GM12878 (cell line): ENCODE data around the gene CCDC141. TPM values are rescaled to one million over a fixed set of nuclear protein-coding genes. Genes with fewer than 3 reads are reported as not detected.

Experiments
- ATAC-seq: fragments of 200-7000 bp; cut with Tn5 transposase; 3 replicates; pipeline ENCODE4 v1.9.1; 2020; ENCODE audit warnings: mild to moderate bottlenecking, moderate library complexity
- BruUV-seq: library from RNA; stranded (reverse); fragments of 400-500 nt; replicated peaks from 2 replicates; lab custom pipeline; 2021; lab: Mats Ljungman, UMichigan
- CTCF ChIA-PET: fragments of 300-600 bp; sonication (Branson Sonifier 250); formaldehyde crosslinking; extraction: SDS; loops from one replicate; lab custom pipeline; 2021; ENCODE audit warnings: inconsistent platforms; lab: Yijun Ruan, JAX
- POLR2A ChIA-PET: fragments of 350-600 bp; formaldehyde crosslinking; extraction: SDS; loops from one replicate; lab custom pipeline; 2021; ENCODE audit warnings: inconsistent platforms; lab: Charles Lee
- RAD21 ChIA-PET: fragments of 300-600 bp; sonication (Branson Sonifier 250); formaldehyde crosslinking; loops from one replicate; lab custom pipeline; 2023; ENCODE audit warnings: antibody characterized with exemption; ENCODE audit not compliant: unreplicated experiment; lab: Charles Lee
- SMC1A ChIA-PET: fragments of 300-600 bp; sonication (Branson Sonifier 250); formaldehyde crosslinking; loops from one replicate; lab custom pipeline; 2023; ENCODE audit not compliant: unreplicated experiment, uncharacterized antibody; lab: Charles Lee
- DNase-seq: peaks from one replicate; pipeline ENCODE4 v3.0.0-alpha.2; 2011; ENCODE audit warnings: low read depth, low spot score
- FAIRE-seq: peaks from 3 replicates; lab custom pipeline; 2011; peaks lifted over from hg19 to GRCh38; lab: Jason Lieb, UNC
- H2AFZ ChIP-seq: 2 replicates; pipeline ENCODE4 v1.6.0; 2011; ENCODE audit warnings: low read depth, low read length, control low read depth; ENCODE audit not compliant: control insufficient read depth
- H3K27ac ChIP-seq: 2 replicates; pipeline ENCODE4 v1.5.1; 2011; ENCODE audit warnings: control low read depth; ENCODE audit not compliant: control insufficient read depth, insufficient read depth
- H3K27me3 ChIP-seq, 2 experiments: replicated peaks in 1 of 2; 2 replicates each; pipeline versions ENCODE4 v1.6.0 to v1.6.1; 2011; ENCODE audit warnings: low read length in 1 of 2; ENCODE audit not compliant: control insufficient read depth in 2 of 2, insufficient read depth in 2 of 2
- H3K36me3 ChIP-seq, 2 experiments: 2 replicates each; pipeline ENCODE4 v1.5.1; 2011; ENCODE audit warnings: low read length in 1 of 2; ENCODE audit not compliant: control insufficient read depth in 2 of 2, insufficient read depth in 2 of 2
- H3K4me1 ChIP-seq: 2 replicates; pipeline ENCODE4 v1.6.1; 2011; ENCODE audit warnings: mild to moderate bottlenecking, low read length, moderate library complexity, mixed read lengths; ENCODE audit not compliant: control insufficient read depth, insufficient read depth
- H3K4me2 ChIP-seq: 2 replicates; pipeline ENCODE4 v1.6.0; 2011; ENCODE audit warnings: control low read depth; ENCODE audit not compliant: control insufficient read depth, insufficient read depth
- H3K4me3 ChIP-seq: fragments of 200-600 bp; sonication (generic); 2 replicates; pipeline ENCODE4 v1.5.1; 2016
- H3K79me2 ChIP-seq: 2 replicates; pipeline ENCODE4 v1.6.0; 2011; ENCODE audit warnings: low read length; ENCODE audit not compliant: control insufficient read depth, insufficient read depth
- H3K9ac ChIP-seq: 2 replicates; pipeline ENCODE4 v1.8.0; 2011; ENCODE audit warnings: low read length, control low read depth, mixed read lengths; ENCODE audit not compliant: control insufficient read depth, insufficient read depth
- H3K9me3 ChIP-seq: replicated peaks from 3 replicates; pipeline ENCODE4 v1.5.1; 2011; ENCODE audit warnings: mild to moderate bottlenecking, low read length; ENCODE audit not compliant: control insufficient read depth, insufficient read depth
- H4K20me1 ChIP-seq: 2 replicates; pipeline ENCODE4 v1.6.0; 2011; ENCODE audit not compliant: control insufficient read depth, insufficient read depth
- ATF3 ChIP-seq: IDR thresholded peaks from 2 replicates; pipeline ENCODE4 v1.6.1; 2011; ENCODE audit warnings: low read depth, mild to moderate bottlenecking, low read length, moderate library complexity, borderline replicate concordance; ENCODE audit errors: extremely low read depth
- BACH1 ChIP-seq: fragments of 450-650 bp; IDR thresholded peaks from 2 replicates; pipeline ENCODE4 v1.6.1; 2017; ENCODE audit warnings: mild to moderate bottlenecking, borderline replicate concordance
- EGR1 ChIP-seq, 2 experiments: IDR thresholded peaks; 1 replicate in 1 of 2; 2 replicates in 1 of 2; pipeline ENCODE4 v1.6.1; 2011 to 2012; ENCODE audit warnings: low read depth in 2 of 2, low read length in 2 of 2, borderline replicate concordance in 1 of 2, mild to moderate bottlenecking in 1 of 2, moderate library complexity in 1 of 2
- EP300 ChIP-seq, 2 experiments: fragments of 150-350 bp in 1 of 2; IDR thresholded peaks; 2 replicates each; pipeline ENCODE4 v1.6.1; 2011 to 2012; ENCODE audit warnings: low read depth in 2 of 2, low read length in 2 of 2, borderline replicate concordance in 1 of 2, improper control_type of control experiment in 1 of 2, inconsistent platforms in 1 of 2; ENCODE audit not compliant: control insufficient read depth in 1 of 2
- HCFC1 ChIP-seq: fragments of 150-350 bp; IDR thresholded peaks from 2 replicates; pipeline ENCODE4 v1.6.1; 2014; ENCODE audit warnings: low read length
- IKZF2 ChIP-seq, 2 experiments: fragments of 450-650 bp; IDR thresholded peaks; 2 replicates each; pipeline ENCODE4 v1.6.1; 2017; ENCODE audit warnings: mild to moderate bottlenecking in 2 of 2, moderate library complexity in 2 of 2
- IRF5 ChIP-seq: fragments of 450-650 bp; IDR thresholded peaks from 2 replicates; pipeline ENCODE4 v1.6.1; 2017; ENCODE audit warnings: borderline replicate concordance
- JUNB ChIP-seq: IDR thresholded peaks from 2 replicates; pipeline ENCODE4 v1.6.1; 2016; ENCODE audit warnings: antibody characterized with exemption, mild to moderate bottlenecking
- MAX ChIP-seq: IDR thresholded peaks from 2 replicates; pipeline ENCODE4 v1.6.1; 2012; ENCODE audit warnings: low read depth, low read length, improper control_type of control experiment
- MEF2B ChIP-seq: fragments of 450-650 bp; IDR thresholded peaks from 2 replicates; pipeline ENCODE4 v1.6.1; 2018; ENCODE audit warnings: mild to moderate bottlenecking, moderate library complexity; ENCODE audit not compliant: partially characterized antibody, poor library complexity, severe bottlenecking
- MTA2 ChIP-seq: fragments of 450-650 bp; IDR thresholded peaks from 2 replicates; pipeline ENCODE4 v1.6.1; 2016; ENCODE audit warnings: low read depth, mild to moderate bottlenecking, moderate library complexity
- NFIC ChIP-seq: IDR thresholded peaks from 2 replicates; pipeline ENCODE4 v1.6.1; 2012; ENCODE audit warnings: low read depth, mild to moderate bottlenecking, inconsistent platforms, low read length, moderate library complexity
- POLR2AphosphoS5 ChIP-seq: IDR thresholded peaks from 2 replicates; pipeline ENCODE4 v1.6.1; 2011; ENCODE audit warnings: mild to moderate bottlenecking, low read length, inconsistent platforms
- SREBF1 ChIP-seq: IDR thresholded peaks from 2 replicates; pipeline ENCODE4 v1.6.1; 2012; ENCODE audit warnings: mild to moderate bottlenecking, low read length
- SREBF2 ChIP-seq: IDR thresholded peaks from 2 replicates; pipeline ENCODE4 v1.6.1; 2012; ENCODE audit warnings: mild to moderate bottlenecking, low read length
- SRF ChIP-seq, 2 experiments: IDR thresholded peaks; 2 replicates each; pipeline ENCODE4 v1.6.1; 2011; ENCODE audit warnings: low read depth in 2 of 2, low read length in 2 of 2, mild to moderate bottlenecking in 1 of 2, moderate library complexity in 1 of 2
- TBL1XR1 ChIP-seq: IDR thresholded peaks from 2 replicates; pipeline ENCODE4 v1.6.1; 2012; ENCODE audit warnings: low read depth, low read length, improper control_type of control experiment
- TCF7 ChIP-seq: IDR thresholded peaks from 2 replicates; pipeline ENCODE4 v1.6.1; 2014; ENCODE audit warnings: antibody characterized with exemption, borderline replicate concordance
- YY1 ChIP-seq: IDR thresholded peaks from 2 replicates; pipeline ENCODE4 v1.6.1; 2011; ENCODE audit warnings: low read depth, mild to moderate bottlenecking, low read length
- ZNF622 ChIP-seq: fragments of 450-650 bp; IDR thresholded peaks from 2 replicates; pipeline ENCODE4 v1.6.1; 2017; ENCODE audit warnings: mild to moderate bottlenecking, inconsistent platforms
- whole genome bisulfite sequencing: methylation state at CpG from one replicate; pipeline ENCODE4 v1.1.6; 2016; ENCODE audit warnings: low lambda C conversion rate; ENCODE audit not compliant: insufficient replicate concordance, insufficient coverage; ENCODE audit errors: missing lambda C conversion rate; 5-methylcytosine and 5-hydroxymethylcytosine counted together
- in situ Hi-C: fragments of 300-500 bp; cut with MboI; formaldehyde crosslinking; loops from 9 replicates; pipeline ENCODE4 v1.14.3; 2018; ENCODE audit warnings: mixed read lengths
- intact Hi-C: fragments of 100-400 bp; cut with micrococcal nuclease; formaldehyde crosslinking; loops from one replicate; pipeline ENCODE4 v1.14.2; 2022; ENCODE audit not compliant: unreplicated experiment
- polyA plus RNA-seq, 11 experiments: library from polyadenylated mRNA; depleted of rRNA in 4 of 11; unstranded in 6 of 11; stranded (reverse) in 5 of 11; fragments of >200 nt; fragmentation: Nextera tagmentation in 4 of 11; fragmentation: Illumina TruSeq in 1 of 11; extraction: Ambion mirVana in 4 of 11; extraction: Trizol in 1 of 11; gene quantifications; 1 replicate in 1 of 11; 2 replicates in 10 of 11; pipeline versions ENCODE4 v1.2.1 to v1.2.3, GENCODE V29; 2011 to 2016; ENCODE audit warnings: inconsistent platforms in 2 of 11, missing spikeins in 2 of 11, low read depth in 1 of 11
- total RNA-seq, 4 experiments: library from RNA; depleted of rRNA in 3 of 4; stranded (reverse); fragments of >200 nt in 3 of 4; fragmentation: Illumina TruSeq in 1 of 4; extraction: Trizol in 1 of 4; gene quantifications; 2 replicates each; pipeline versions ENCODE4 v1.2.1 to v1.2.3, GENCODE V29; 2013 to 2021

The CCDC141 gene
- total and polyA plus RNA-seq, 10 of the 15 experiments (the other 5 are each of a cell fraction or from before 2014, with no cell fraction given) = 0.84 to 12.5 (median 3.6) TPM

- intact Hi-C loops (loop anchor here (5.0 kb wide), 2 partner anchors 51 to 76 kb away; no protein-coding TSS in a partner anchor), in situ Hi-C loops (no loop called here)
- H3K27me3 ChIP-seq = no peaks in the 10 kb centered on the region
- no peak overlapping the region for H2AFZ ChIP-seq
- ChIA-PET RAD21 (interaction anchor here (1.0 to 6.0 kb wide), 6 partner anchors 8 to 77 kb away, joined by 3 to 47 read pairs (median 14); partner anchors contain the start of gene CCDC141), CTCF (interaction anchor here (0.6 to 7.1 kb wide), 7 partner anchors 8 to 77 kb away, joined by 3 to 41 read pairs (median 4); partner anchors contain the start of gene CCDC141), POLR2A (interaction anchor here (1.0 to 3.4 kb wide), 4 partner anchors 8 to 77 kb away, joined by 3 to 22 read pairs (median 4); no protein-coding TSS in a partner anchor), SMC1A (interaction anchor here (0.8 to 7.3 kb wide), 12 partner anchors 8 to 101 kb away, joined by 3 to 66 read pairs (median 6); partner anchors contain the start of gene CCDC141)
- DNase-seq (no peak), ATAC-seq (peak; percentile 63), FAIRE-seq (no peak)
- BruUV-seq = no TSS peak
- 34% methylated on average over 4 of the region's 4 CpGs for WGBS
- peaks cover 19% of the 10 kb centered on the region for H3K4me1 ChIP-seq
- H3K9ac ChIP-seq = no peak overlapping the region
- no peak overlapping the region for H3K4me2 ChIP-seq
- no peak overlapping the region for H3K4me3 ChIP-seq
- no peaks in the 10 kb centered on the region; the same call in 2 of the 3 replicates for H3K9me3 ChIP-seq
- no peaks in the 10 kb centered on the region for H3K79me2 ChIP-seq
- no peak overlapping the region; the same call in 1 of the 2 replicates for H3K27ac ChIP-seq
- H4K20me1 ChIP-seq = no peaks in the 10 kb centered on the region
- H3K36me3 ChIP-seq = no peaks in the 10 kb centered on the region
- TF ChIP-seq POLR2AphosphoS5 = no peak
- TF ChIP-seq JUNB = peak; percentile 58
- TF ChIP-seq EGR1 (IDR thresholded peaks at IDR 0.05; ENCODE audit: borderline replicate concordance in 1 of 2, low read depth in 2 of 2, low read length in 2 of 2) = no peak
- TF ChIP-seq SRF (IDR thresholded peaks at IDR 0.05; ENCODE audit: low read depth in 2 of 2, low read length in 2 of 2) = no peak
- no peak for TF ChIP-seq ATF3
- peak; percentile 30; the same call in 1 of the 2 replicates for TF ChIP-seq NFIC
- TF ChIP-seq MTA2 = peak; percentile 49; the same call in 1 of the 2 replicates
- peak; percentile 23 to 27; a peak in 2 of 4 replicates for TF ChIP-seq IKZF2 (IDR thresholded peaks at IDR 0.05)
- TF ChIP-seq MAX = no peak
- TF ChIP-seq TBL1XR1 = no peak
- TF ChIP-seq ZNF622 = no peak
- TF ChIP-seq YY1 = no peak
- no peak for TF ChIP-seq IRF5
- no peak for TF ChIP-seq HCFC1
- no peak for TF ChIP-seq TCF7
- no peak for TF ChIP-seq SREBF2
- TF ChIP-seq BACH1 = no peak
- TF ChIP-seq MEF2B = peak; percentile 36
- TF ChIP-seq EP300 (IDR thresholded peaks at IDR 0.05; ENCODE audit: borderline replicate concordance in 1 of 2, control insufficient read depth in 1 of 2, low read depth in 2 of 2, low read length in 2 of 2) = peak in 1 of 2 experiments; percentile 40; a peak in 1 of 4 replicates
- TF ChIP-seq SREBF1 = no peak
Measured at GRCh38 chr2:179098080-179098689, 48.2 kb upstream of the CCDC141 start.
